ENCODE measurements around the gene SCCPDH.
"Not testable (repeated sequence)": the region's sequence is repeated elsewhere in the genome, so short reads cannot be mapped to it uniquely, and the experiment has no call there.

The SCCPDH gene

GRCh38 chr1:246708166-246708565 is 16.0 kb upstream of the SCCPDH start:
- no peak for DNase-seq (ENCODE audit: low spot score)

- DNase-seq (ENCODE audit: low spot score): no peak
Observed at GRCh38 chr1:246709196-246709595, 15.0 kb upstream of the SCCPDH start.

- no peak for DNase-seq (ENCODE audit: low spot score)
Observed at GRCh38 chr1:246709835-246710234, 14.4 kb upstream of the SCCPDH start.

- no peak for DNase-seq (ENCODE audit: low spot score)
Observed at GRCh38 chr1:246711548-246712003, 12.6 kb upstream of the SCCPDH start.

GRCh38 chr1:246712428-246712827 is 11.8 kb upstream of the SCCPDH start:
- DNase-seq (ENCODE audit: low spot score): not testable (repeated sequence)

- DNase-seq (ENCODE audit: low spot score): not testable (repeated sequence)
Observed at GRCh38 chr1:246719361-246719760, 4.8 kb upstream of the SCCPDH start.

- DNase-seq (ENCODE audit: low spot score): not testable (repeated sequence)
Observed at GRCh38 chr1:246720814-246721213, 3.4 kb upstream of the SCCPDH start.

- no peak for DNase-seq (ENCODE audit: low spot score)
Observed at GRCh38 chr1:246722720-246723119, 1.5 kb upstream of the SCCPDH start.

- peak; percentile 43 for DNase-seq (ENCODE audit: low spot score)
Observed at GRCh38 chr1:246724731-246725095, 504 bp downstream of the SCCPDH start.

GRCh38 chr1:246725191-246725590 is 982 bp downstream of the SCCPDH start:
- no peak for DNase-seq (ENCODE audit: low spot score)

GRCh38 chr1:246726255-246726679 is 2.1 kb downstream of the SCCPDH start:
- no peak for DNase-seq (ENCODE audit: low spot score)

GRCh38 chr1:246726881-246727280 is 2.7 kb downstream of the SCCPDH start:
- DNase-seq (ENCODE audit: low spot score): no peak

- no peak for DNase-seq (ENCODE audit: low spot score)
Observed at GRCh38 chr1:246727594-246727993, 3.4 kb downstream of the SCCPDH start.

GRCh38 chr1:246728311-246728710 is 4.1 kb downstream of the SCCPDH start:
- DNase-seq (ENCODE audit: low spot score): no peak

GRCh38 chr1:246729040-246729439 is 4.8 kb downstream of the SCCPDH start:
- not testable (repeated sequence) for DNase-seq (ENCODE audit: low spot score)

- no peak for DNase-seq (ENCODE audit: low spot score)
Observed at GRCh38 chr1:246730839-246731238, 6.6 kb downstream of the SCCPDH start.

- DNase-seq (ENCODE audit: low spot score): not testable (repeated sequence)
Observed at GRCh38 chr1:246731873-246732272, 7.7 kb downstream of the SCCPDH start.

- no peak for DNase-seq (ENCODE audit: low spot score)
Observed at GRCh38 chr1:246733704-246734103, 9.5 kb downstream of the SCCPDH start.

GRCh38 chr1:246734866-246735265 is 10.7 kb downstream of the SCCPDH start:
- DNase-seq (ENCODE audit: low spot score): no peak

- DNase-seq (ENCODE audit: low spot score): no peak
Observed at GRCh38 chr1:246735735-246736134, 11.5 kb downstream of the SCCPDH start.

- peak; percentile 16 for DNase-seq (ENCODE audit: low spot score)
Observed at GRCh38 chr1:246742396-246742795, 18.2 kb downstream of the SCCPDH start.

GRCh38 chr1:246746155-246746554 is 21.9 kb downstream of the SCCPDH start:
- not testable (repeated sequence) for DNase-seq (ENCODE audit: low spot score)

GRCh38 chr1:246748006-246748405 is 23.8 kb downstream of the SCCPDH start:
- DNase-seq (ENCODE audit: low spot score): no peak

- DNase-seq (ENCODE audit: low spot score): no peak
Observed at GRCh38 chr1:246748867-246749266, 24.7 kb downstream of the SCCPDH start.

- DNase-seq (ENCODE audit: low spot score): no peak
Observed at GRCh38 chr1:246750752-246751151, 26.5 kb downstream of the SCCPDH start.
